CD4-positive, alpha-beta T cell treated with Interleukin-15 for 1 hour (primary cell): ENCODE data around the gene TAAR2.
"Not testable (repeated sequence)": the region's sequence is repeated elsewhere in the genome, so short reads cannot be mapped to it uniquely, and the experiment has no call there.

Source experiments
- DNase-seq: peaks from one replicate; pipeline ENCODE4 v3.0.0-alpha.2; 2020

TAAR2 gene

GRCh38 chr6:132624175-132624574 is at the start of gene TAAR2:
Gene TAAR2 (minus strand): TSS chr6:132624275. CDS start chr6:132624275, 0 bp downstream.
- DNase-seq = no peak

- no peak for DNase-seq
Observed at GRCh38 chr6:132673376-132674094, 49.5 kb upstream of the TAAR2 start.

GRCh38 chr6:132671295-132671694 is 47.2 kb upstream of the TAAR2 start:
- DNase-seq = no peak

GRCh38 chr6:132669690-132670291 is 45.7 kb upstream of the TAAR2 start:
- DNase-seq = no peak

GRCh38 chr6:132666118-132666517 is 42.0 kb upstream of the TAAR2 start:
- DNase-seq = no peak

- no peak for DNase-seq
Observed at GRCh38 chr6:132664309-132665034, 40.4 kb upstream of the TAAR2 start.

GRCh38 chr6:132663661-132664060 is 39.6 kb upstream of the TAAR2 start:
- DNase-seq = no peak

GRCh38 chr6:132661906-132662305 is 37.8 kb upstream of the TAAR2 start:
- DNase-seq = no peak

GRCh38 chr6:132659082-132659481 is 35.0 kb upstream of the TAAR2 start, which contains the start of gene TAAR1:
Gene TAAR1 (minus strand): TSS chr6:132659182. CDS start chr6:132646003, 13,179 bp downstream.
- no peak for DNase-seq

- peak; percentile 19 for DNase-seq
Observed at GRCh38 chr6:132651062-132651461, 27.0 kb upstream of the TAAR2 start.

GRCh38 chr6:132650429-132650828 is 26.4 kb upstream of the TAAR2 start:
- DNase-seq = no peak

GRCh38 chr6:132648828-132649227 is 24.8 kb upstream of the TAAR2 start:
- no peak for DNase-seq

GRCh38 chr6:132648356-132648755 is 24.3 kb upstream of the TAAR2 start:
- no peak for DNase-seq

- no peak for DNase-seq
Observed at GRCh38 chr6:132643547-132643946, 19.5 kb upstream of the TAAR2 start.

GRCh38 chr6:132637135-132637534 is 13.1 kb upstream of the TAAR2 start:
- not testable (repeated sequence) for DNase-seq

GRCh38 chr6:132635906-132636305 is 11.8 kb upstream of the TAAR2 start:
- not testable (repeated sequence) for DNase-seq

- DNase-seq = not testable (repeated sequence)
Observed at GRCh38 chr6:132635288-132635687, 11.2 kb upstream of the TAAR2 start.

GRCh38 chr6:132634796-132635195 is 10.7 kb upstream of the TAAR2 start:
- no peak for DNase-seq

GRCh38 chr6:132633362-132633761 is 9.3 kb upstream of the TAAR2 start:
- no peak for DNase-seq

GRCh38 chr6:132623106-132623845 is 799 bp downstream of the TAAR2 start:
- DNase-seq = no peak

GRCh38 chr6:132616677-132617076 is 7.4 kb downstream of the TAAR2 start:
- DNase-seq = no peak

GRCh38 chr6:132614554-132614953 is 9.5 kb downstream of the TAAR2 start:
- DNase-seq = no peak

GRCh38 chr6:132612449-132613108 is 11.5 kb downstream of the TAAR2 start:
- no peak for DNase-seq
